ENCODE results near the gene TGFBR2. TPM values are rescaled to one million over a fixed set of nuclear protein-coding genes. Genes with fewer than 3 reads are reported as not detected.

TGFBR2 gene
- total RNA-seq, 1 donor from 2014 or later, result 25.7 TPM

- peak; percentile 67 for DNase-seq (ENCODE audit: low spot score)
- Mint-ChIP-seq H3K9me3 (ENCODE audit: low read depth) (no peaks in the 10 kb centered on the region), H3K36me3 (ENCODE audit: low read depth) (no peaks in the 10 kb centered on the region), H3K4me3 (ENCODE audit: unreplicated experiment) (peak overlapping the region; percentile 87), H3K27me3 (ENCODE audit: low read depth) (no peaks in the 10 kb centered on the region), H3K27ac (ENCODE audit: unreplicated experiment) (peak overlapping the region; percentile 83), H3K4me1 (ENCODE audit: low read depth) (peaks cover 33% of the 10 kb centered on the region)
- no peak for TF ChIP-seq CTCF (IDR thresholded peaks at IDR 0.05)
Observed at GRCh38 chr3:30607032-30607833, 832 bp downstream of the TGFBR2 start.

GRCh38 chr3:30608598-30608947 is 2.2 kb downstream of the TGFBR2 start:
- Mint-ChIP-seq H3K36me3 (ENCODE audit: low read depth) (no peaks in the 10 kb centered on the region), H3K27ac (ENCODE audit: unreplicated experiment) (no peak overlapping the region), H3K4me3 (ENCODE audit: unreplicated experiment) (no peak overlapping the region), H3K27me3 (ENCODE audit: low read depth) (no peaks in the 10 kb centered on the region), H3K4me1 (ENCODE audit: low read depth) (peaks cover 41% of the 10 kb centered on the region), H3K9me3 (ENCODE audit: low read depth) (no peaks in the 10 kb centered on the region)
- TF ChIP-seq CTCF (IDR thresholded peaks at IDR 0.05), result no peak
- no peak for DNase-seq (ENCODE audit: low spot score)

- H3K27ac Mint-ChIP-seq (ENCODE audit: unreplicated experiment), result no peak overlapping the region
- H3K27me3 Mint-ChIP-seq (ENCODE audit: low read depth), result no peaks in the 10 kb centered on the region
- no peak for TF ChIP-seq CTCF (IDR thresholded peaks at IDR 0.05)
- no peaks in the 10 kb centered on the region for H3K36me3 Mint-ChIP-seq (ENCODE audit: low read depth)
- peaks cover 57% of the 10 kb centered on the region for H3K4me1 Mint-ChIP-seq (ENCODE audit: low read depth)
- H3K4me3 Mint-ChIP-seq (ENCODE audit: unreplicated experiment), result no peak overlapping the region
- DNase-seq (ENCODE audit: low spot score), result no peak
- no peaks in the 10 kb centered on the region for H3K9me3 Mint-ChIP-seq (ENCODE audit: low read depth)
Observed at GRCh38 chr3:30609930-30610701, 3.7 kb downstream of the TGFBR2 start.

- Mint-ChIP-seq H3K4me3 (ENCODE audit: unreplicated experiment) (no peak overlapping the region), H3K27ac (ENCODE audit: unreplicated experiment) (no peak overlapping the region)
Observed at GRCh38 chr3:30610702-30611368, 4.4 kb downstream of the TGFBR2 start.

More at GRCh38 chr3:30610702-30611368, 4.4 kb downstream of the TGFBR2 start:
- no peak for DNase-seq (ENCODE audit: low spot score)
- Mint-ChIP-seq H3K36me3 (ENCODE audit: low read depth) (no peaks in the 10 kb centered on the region), H3K27me3 (ENCODE audit: low read depth) (no peaks in the 10 kb centered on the region), H3K9me3 (ENCODE audit: low read depth) (no peaks in the 10 kb centered on the region), H3K4me1 (ENCODE audit: low read depth) (peaks cover 61% of the 10 kb centered on the region)
- no peak for TF ChIP-seq CTCF (IDR thresholded peaks at IDR 0.05)

Data from chondrocyte (in vitro differentiated cells).